GM12892 (cell line): ENCODE results near the gene C22orf15.

Experiments
- POLR2A ChIP-seq: IDR thresholded peaks from 2 replicates; pipeline ENCODE4 v1.6.1; 2011; ENCODE audit warnings: low read depth, low read length, control low read depth
- POLR2AphosphoS5 ChIP-seq: IDR thresholded peaks from 2 replicates; pipeline ENCODE4 v1.6.1; 2011; ENCODE audit warnings: low read depth, low read length, control low read depth

GRCh38 chr22:23754220-23754919 is 8.4 kb upstream of the C22orf15 start, which contains the start of gene VPREB3:
- TF ChIP-seq POLR2AphosphoS5 (no peak), POLR2A (no peak)
